ENCODE results near the gene PRKAR2B. TPM values are rescaled to one million over a fixed set of nuclear protein-coding genes. Genes with fewer than 3 reads are reported as not detected.

The PRKAR2B gene
- polyA plus RNA-seq, 1 donor from 2014 or later, result 297 TPM

DNA sequence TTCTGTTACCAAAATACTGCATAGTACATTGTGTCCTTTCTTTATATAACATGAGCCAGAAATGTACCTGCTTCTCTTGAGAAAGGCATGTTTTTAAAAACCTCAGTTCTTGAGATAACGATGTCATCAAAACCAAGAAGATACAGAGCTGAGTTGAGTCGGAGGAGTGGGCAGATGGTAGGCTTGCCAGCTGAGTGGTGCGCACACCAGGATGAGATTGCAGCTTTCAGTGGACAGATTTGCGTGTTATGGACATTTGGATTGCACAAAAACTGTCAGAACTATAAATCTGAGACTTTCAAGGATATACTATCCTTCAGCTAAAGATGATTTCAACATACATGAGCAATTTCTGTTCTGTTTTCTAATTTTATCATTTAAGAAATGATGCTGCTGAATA is 25.0 kb downstream of the PRKAR2B start:
- H2AFZ ChIP-seq (ENCODE audit: low read depth, low read length), result no peak overlapping the region
- no peak overlapping the region for H3K4me3 ChIP-seq (ENCODE audit: low read length)
- H3K9me2 ChIP-seq (ENCODE audit: insufficient read depth, low read length), result no peaks in the 10 kb centered on the region

DNA sequence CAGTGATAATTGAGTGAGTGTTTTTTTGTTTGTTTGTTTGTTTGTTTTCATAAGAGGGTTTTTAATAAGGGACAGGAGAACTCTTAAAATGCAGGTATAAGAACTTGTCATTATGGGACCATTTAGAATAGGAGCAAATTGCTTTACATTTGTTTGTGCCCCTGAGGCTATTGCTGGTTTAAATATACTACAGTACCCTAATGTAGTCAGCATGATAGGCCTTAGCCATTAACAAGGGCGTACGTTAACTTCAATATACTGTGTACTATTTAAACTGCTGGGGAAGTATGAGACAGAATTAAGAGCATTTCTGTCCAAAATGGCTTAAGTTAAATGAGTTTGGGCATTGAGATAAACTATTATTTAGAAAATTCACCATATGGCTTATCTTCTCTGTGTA is 26.2 kb downstream of the PRKAR2B start:
- no peaks in the 10 kb centered on the region for H3F3A ChIP-seq (ENCODE audit: insufficient read depth, low read length, poor library complexity, severe bottlenecking)
- H3K4me2 ChIP-seq (ENCODE audit: low read length), result no peak overlapping the region
- no peaks in the 10 kb centered on the region for H3K36me3 ChIP-seq (ENCODE audit: insufficient read depth, low read length)
- H3K9ac ChIP-seq (ENCODE audit: low read length), result no peak overlapping the region
- no peaks in the 10 kb centered on the region for H3K9me3 ChIP-seq (ENCODE audit: low read length)
- TF ChIP-seq MXI1 (conservative IDR thresholded peaks at IDR 0.05; ENCODE audit: poor library complexity, severe bottlenecking) (no peak), EZH2 (IDR thresholded peaks at IDR 0.05; ENCODE audit: borderline replicate concordance, insufficient read depth, low read length, poor library complexity, severe bottlenecking) (no peak), TAF1 (IDR thresholded peaks at IDR 0.05; ENCODE audit: low read depth) (no peak)
- H3K27ac ChIP-seq (ENCODE audit: low read length), result no peak overlapping the region
- no peaks in the 10 kb centered on the region for H4K20me1 ChIP-seq (ENCODE audit: insufficient read depth)
- H3K79me2 ChIP-seq (replicated peaks; ENCODE audit: insufficient read depth, low read length), result peaks cover 5% of the 10 kb centered on the region
- no peaks in the 10 kb centered on the region for H3K9me2 ChIP-seq (ENCODE audit: insufficient read depth, low read length)
- H3K4me3 ChIP-seq (ENCODE audit: low read length), result no peak overlapping the region
- no peak overlapping the region for H2AFZ ChIP-seq (ENCODE audit: low read depth, low read length)
- no peaks in the 10 kb centered on the region for H3K27me3 ChIP-seq (ENCODE audit: insufficient read depth, low read depth, low read length)

More for the DNA sequence above, 25.0 kb downstream of the PRKAR2B start:
- H3K36me3 ChIP-seq (ENCODE audit: insufficient read depth, low read length), result no peaks in the 10 kb centered on the region
- H3K4me2 ChIP-seq (ENCODE audit: low read length), result no peak overlapping the region
- no peak for TF ChIP-seq CTCF (IDR thresholded peaks at IDR 0.05; ENCODE audit: poor library complexity, severe bottlenecking)
- no peak for TF ChIP-seq SMC3 (conservative IDR thresholded peaks at IDR 0.05; ENCODE audit: poor library complexity)
- no peak for TF ChIP-seq RAD21 (conservative IDR thresholded peaks at IDR 0.05)
- TF ChIP-seq MXI1 (conservative IDR thresholded peaks at IDR 0.05; ENCODE audit: poor library complexity, severe bottlenecking), result no peak
- no peak for TF ChIP-seq EP300 (conservative IDR thresholded peaks at IDR 0.05; ENCODE audit: poor library complexity, severe bottlenecking)
- TF ChIP-seq POLR2AphosphoS5 (IDR thresholded peaks at IDR 0.05), result no peak
- TF ChIP-seq EZH2 (IDR thresholded peaks at IDR 0.05; ENCODE audit: borderline replicate concordance, insufficient read depth, low read length, poor library complexity, severe bottlenecking), result no peak
- TF ChIP-seq, protein P1, sequence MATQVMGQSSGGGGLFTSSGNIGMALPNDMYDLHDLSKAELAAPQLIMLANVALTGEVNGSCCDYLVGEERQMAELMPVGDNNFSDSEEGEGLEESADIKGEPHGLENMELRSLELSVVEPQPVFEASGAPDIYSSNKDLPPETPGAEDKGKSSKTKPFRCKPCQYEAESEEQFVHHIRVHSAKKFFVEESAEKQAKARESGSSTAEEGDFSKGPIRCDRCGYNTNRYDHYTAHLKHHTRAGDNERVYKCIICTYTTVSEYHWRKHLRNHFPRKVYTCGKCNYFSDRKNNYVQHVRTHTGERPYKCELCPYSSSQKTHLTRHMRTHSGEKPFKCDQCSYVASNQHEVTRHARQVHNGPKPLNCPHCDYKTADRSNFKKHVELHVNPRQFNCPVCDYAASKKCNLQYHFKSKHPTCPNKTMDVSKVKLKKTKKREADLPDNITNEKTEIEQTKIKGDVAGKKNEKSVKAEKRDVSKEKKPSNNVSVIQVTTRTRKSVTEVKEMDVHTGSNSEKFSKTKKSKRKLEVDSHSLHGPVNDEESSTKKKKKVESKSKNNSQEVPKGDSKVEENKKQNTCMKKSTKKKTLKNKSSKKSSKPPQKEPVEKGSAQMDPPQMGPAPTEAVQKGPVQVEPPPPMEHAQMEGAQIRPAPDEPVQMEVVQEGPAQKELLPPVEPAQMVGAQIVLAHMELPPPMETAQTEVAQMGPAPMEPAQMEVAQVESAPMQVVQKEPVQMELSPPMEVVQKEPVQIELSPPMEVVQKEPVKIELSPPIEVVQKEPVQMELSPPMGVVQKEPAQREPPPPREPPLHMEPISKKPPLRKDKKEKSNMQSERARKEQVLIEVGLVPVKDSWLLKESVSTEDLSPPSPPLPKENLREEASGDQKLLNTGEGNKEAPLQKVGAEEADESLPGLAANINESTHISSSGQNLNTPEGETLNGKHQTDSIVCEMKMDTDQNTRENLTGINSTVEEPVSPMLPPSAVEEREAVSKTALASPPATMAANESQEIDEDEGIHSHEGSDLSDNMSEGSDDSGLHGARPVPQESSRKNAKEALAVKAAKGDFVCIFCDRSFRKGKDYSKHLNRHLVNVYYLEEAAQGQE (IDR thresholded peaks at IDR 0.05; ENCODE audit: borderline replicate concordance), result no peak
- no peak for TF ChIP-seq TAF1 (IDR thresholded peaks at IDR 0.05; ENCODE audit: low read depth)
- H3K79me2 ChIP-seq (replicated peaks; ENCODE audit: insufficient read depth, low read length), result peaks cover 5% of the 10 kb centered on the region
- no peak overlapping the region for H3K27ac ChIP-seq (ENCODE audit: low read length)
- H3K9me3 ChIP-seq (ENCODE audit: low read length), result no peaks in the 10 kb centered on the region
- no peaks in the 10 kb centered on the region for H3F3A ChIP-seq (ENCODE audit: insufficient read depth, low read length, poor library complexity, severe bottlenecking)
- H3K27me3 ChIP-seq (ENCODE audit: insufficient read depth, low read depth, low read length), result no peaks in the 10 kb centered on the region
- no peak overlapping the region for H3K9ac ChIP-seq (ENCODE audit: low read length)
- H4K20me1 ChIP-seq (ENCODE audit: insufficient read depth), result no peaks in the 10 kb centered on the region
